Neutrophil (primary cell): ENCODE results near the gene SLC17A8.
"Not testable (repeated sequence)": the region's sequence is repeated elsewhere in the genome, so short reads cannot be mapped to it uniquely, and the experiment has no call there.

Source experiments
- H3K27ac ChIP-seq: fragments of 200-600 bp; sonication (generic); 2 replicates; pipeline ENCODE4 v1.5.1; 2016; ENCODE audit warnings: mild to moderate bottlenecking, moderate library complexity
- H3K27me3 ChIP-seq: fragments of 200-600 bp; sonication (generic); 2 replicates; pipeline ENCODE4 v1.6.0; 2016; ENCODE audit warnings: mild to moderate bottlenecking
- H3K36me3 ChIP-seq: fragments of 200-600 bp; sonication (generic); 2 replicates; pipeline ENCODE4 v1.5.1; 2017
- H3K4me1 ChIP-seq, 2 experiments: fragments of 200-600 bp in 1 of 2; sonication (generic) in 1 of 2; 1 replicate in 1 of 2; 2 replicates in 1 of 2; pipeline versions ENCODE4 v1.5.1 to v1.6.1; 2013 to 2016; ENCODE audit warnings: low read depth in 1 of 2, low read length in 1 of 2, mild to moderate bottlenecking in 1 of 2, moderate library complexity in 1 of 2; ENCODE audit not compliant: control insufficient read depth in 1 of 2, insufficient read depth in 1 of 2
- H3K4me3 ChIP-seq, 2 experiments: fragments of 200-600 bp in 1 of 2; sonication (generic) in 1 of 2; 1 replicate in 1 of 2; 2 replicates in 1 of 2; pipeline ENCODE4 v1.5.1; 2013 to 2016; ENCODE audit warnings: low read depth in 1 of 2, low read length in 1 of 2, mild to moderate bottlenecking in 1 of 2, moderate library complexity in 1 of 2
- H3K9me3 ChIP-seq: fragments of 200-600 bp; sonication (generic); 2 replicates; pipeline ENCODE4 v1.5.1; 2016
- CTCF ChIP-seq: fragments of 200-600 bp; sonication (generic); IDR thresholded peaks from 2 replicates; pipeline ENCODE4 v1.5.1; 2016; ENCODE audit warnings: antibody characterized with exemption

Gene SLC17A8

GRCh38 chr12:100356644-100357223 lies at the start of gene SLC17A8:
Gene SLC17A8 (plus strand): TSS chr12:100357074. CDS start chr12:100357392, 318 bp downstream.
- H3K27me3 ChIP-seq: peaks cover 68% of the 10 kb centered on the region
- no peaks in the 10 kb centered on the region for H3K36me3 ChIP-seq
- H3K9me3 ChIP-seq: no peaks in the 10 kb centered on the region
- H3K27ac ChIP-seq: no peak within 1 kb of the TSS
- no peak for TF ChIP-seq CTCF
- no peak within 1 kb of the TSS for H3K4me3 ChIP-seq
- H3K4me1 ChIP-seq: no peaks in the 10 kb centered on the region

GRCh38 chr12:100308138-100308537 lies 48.7 kb upstream of the SLC17A8 start:
- H3K27me3 ChIP-seq, H3K9me3 ChIP-seq, H3K4me1 ChIP-seq, H3K27ac ChIP-seq, H3K4me3 ChIP-seq: not testable (repeated sequence)
- peaks cover 43% of the 10 kb centered on the region for H3K36me3 ChIP-seq

- Histone ChIP-seq H3K9me3 (no peaks in the 10 kb centered on the region), H3K27ac (no peak overlapping the region), H3K4me1 (no peaks in the 10 kb centered on the region), H3K27me3 (no peaks in the 10 kb centered on the region), H3K36me3 (peaks cover 62% of the 10 kb centered on the region), H3K4me3 (no peak overlapping the region)
- TF ChIP-seq CTCF: no peak
Observed at GRCh38 chr12:100311317-100311716, 45.6 kb upstream of the SLC17A8 start.

GRCh38 chr12:100317371-100317770 lies 39.5 kb upstream of the SLC17A8 start:
- TF ChIP-seq CTCF: no peak
- H3K36me3 ChIP-seq: peaks cover 59% of the 10 kb centered on the region
- H3K27me3 ChIP-seq: no peaks in the 10 kb centered on the region
- no peak overlapping the region for H3K4me3 ChIP-seq
- no peaks in the 10 kb centered on the region for H3K9me3 ChIP-seq
- H3K27ac ChIP-seq: no peak overlapping the region
- H3K4me1 ChIP-seq: peaks cover 4 to 14% of the 10 kb centered on the region in 2 experiments

GRCh38 chr12:100324498-100324897 lies 32.4 kb upstream of the SLC17A8 start:
- peaks cover 53% of the 10 kb centered on the region for H3K36me3 ChIP-seq

More at GRCh38 chr12:100324498-100324897, 32.4 kb upstream of the SLC17A8 start:
- Histone ChIP-seq H3K27ac (no peak overlapping the region), H3K4me3 (no peak overlapping the region), H3K9me3 (no peaks in the 10 kb centered on the region), H3K4me1 (peaks cover 4 to 14% of the 10 kb centered on the region in 2 experiments), H3K27me3 (no peaks in the 10 kb centered on the region)
- no peak for TF ChIP-seq CTCF
